ENCODE data around the gene TEFM.
"Not testable (repeated sequence)": the region's sequence is repeated elsewhere in the genome, so short reads cannot be mapped to it uniquely, and the experiment has no call there.

The TEFM gene

GRCh38 chr17:30921544-30922196 lies 15.6 kb upstream of the TEFM start, which contains the start of gene ADAP2:
TSS of gene ADAP2 (plus strand) at chr17:30921945. CDS start at chr17:30922015, 70 bp downstream.
- DNase-seq (ENCODE audit: low read depth): no peak

GRCh38 chr17:30920683-30921543 lies 14.9 kb upstream of the TEFM start:
- no peak for DNase-seq (ENCODE audit: low read depth)

GRCh38 chr17:30920282-30920681 lies 14.2 kb upstream of the TEFM start:
- no peak for DNase-seq (ENCODE audit: low read depth)

GRCh38 chr17:30917050-30917449 lies 11.0 kb upstream of the TEFM start:
- DNase-seq (ENCODE audit: low read depth): no peak

GRCh38 chr17:30915833-30916611 lies 10.0 kb upstream of the TEFM start:
- DNase-seq (ENCODE audit: low read depth): no peak

- DNase-seq (ENCODE audit: low read depth): no peak
Measured at GRCh38 chr17:30913955-30914354, 7.9 kb upstream of the TEFM start.

- not testable (repeated sequence) for DNase-seq (ENCODE audit: low read depth)
Measured at GRCh38 chr17:30910151-30910550, 4.1 kb upstream of the TEFM start.

- DNase-seq (ENCODE audit: low read depth): no peak
Measured at GRCh38 chr17:30908717-30909420, 2.8 kb upstream of the TEFM start.

- DNase-seq (ENCODE audit: low read depth): no peak
Measured at GRCh38 chr17:30905742-30906100, 317 bp downstream of the TEFM start.

- DNase-seq (ENCODE audit: low read depth): no peak
Measured at GRCh38 chr17:30897311-30897710, 8.7 kb downstream of the TEFM start.

- no peak for DNase-seq (ENCODE audit: low read depth)
Measured at GRCh38 chr17:30894236-30894635, 11.8 kb downstream of the TEFM start.

GRCh38 chr17:30886187-30886586 lies 19.9 kb downstream of the TEFM start:
- DNase-seq (ENCODE audit: low read depth): no peak

GRCh38 chr17:30869005-30869404 lies 37.0 kb downstream of the TEFM start:
- no peak for DNase-seq (ENCODE audit: low read depth)

- no peak for DNase-seq (ENCODE audit: low read depth)
Measured at GRCh38 chr17:30864636-30865035, 41.4 kb downstream of the TEFM start.

- DNase-seq (ENCODE audit: low read depth): no peak
Measured at GRCh38 chr17:30858556-30859250, 47.3 kb downstream of the TEFM start.

- no peak for DNase-seq (ENCODE audit: low read depth)
Measured at GRCh38 chr17:30854146-30854545, 51.9 kb downstream of the TEFM start.

Data from T follicular helper cell (primary cell).